ENCODE data around the gene CDON. TPM values are rescaled to one million over a fixed set of nuclear protein-coding genes. Genes with fewer than 3 reads are reported as not detected.
A peak's percentile ranks its signal among the peaks of the same experiment; 100 is the strongest.

CDON gene
- total RNA-seq, 1 experiment from 2014 or later, result 0.91 TPM

- Mint-ChIP-seq H3K27ac (ENCODE audit: low read depth, unreplicated experiment) (no peak overlapping the region), H3K36me3 (ENCODE audit: insufficient read depth, unreplicated experiment) (no peaks in the 10 kb centered on the region), H3K27me3 (ENCODE audit: insufficient read depth, unreplicated experiment) (no peaks in the 10 kb centered on the region), H3K4me1 (ENCODE audit: insufficient read depth, unreplicated experiment) (no peaks in the 10 kb centered on the region), H3K4me3 (ENCODE audit: unreplicated experiment) (no peak overlapping the region), H3K9me3 (ENCODE audit: unreplicated experiment) (no peaks in the 10 kb centered on the region)
- ChIA-PET POLR2A (interaction anchor here (0.9 to 2.5 kb wide), 8 partner anchors 8 to 63 kb away, joined by 3 to 14 read pairs (median 5); no protein-coding TSS in a partner anchor), CTCF (interaction anchor here (0.6 to 1.6 kb wide), 6 partner anchors 9 to 217 kb away, joined by 3 read pairs; no protein-coding TSS in a partner anchor)
- TF ChIP-seq, protein P1, sequence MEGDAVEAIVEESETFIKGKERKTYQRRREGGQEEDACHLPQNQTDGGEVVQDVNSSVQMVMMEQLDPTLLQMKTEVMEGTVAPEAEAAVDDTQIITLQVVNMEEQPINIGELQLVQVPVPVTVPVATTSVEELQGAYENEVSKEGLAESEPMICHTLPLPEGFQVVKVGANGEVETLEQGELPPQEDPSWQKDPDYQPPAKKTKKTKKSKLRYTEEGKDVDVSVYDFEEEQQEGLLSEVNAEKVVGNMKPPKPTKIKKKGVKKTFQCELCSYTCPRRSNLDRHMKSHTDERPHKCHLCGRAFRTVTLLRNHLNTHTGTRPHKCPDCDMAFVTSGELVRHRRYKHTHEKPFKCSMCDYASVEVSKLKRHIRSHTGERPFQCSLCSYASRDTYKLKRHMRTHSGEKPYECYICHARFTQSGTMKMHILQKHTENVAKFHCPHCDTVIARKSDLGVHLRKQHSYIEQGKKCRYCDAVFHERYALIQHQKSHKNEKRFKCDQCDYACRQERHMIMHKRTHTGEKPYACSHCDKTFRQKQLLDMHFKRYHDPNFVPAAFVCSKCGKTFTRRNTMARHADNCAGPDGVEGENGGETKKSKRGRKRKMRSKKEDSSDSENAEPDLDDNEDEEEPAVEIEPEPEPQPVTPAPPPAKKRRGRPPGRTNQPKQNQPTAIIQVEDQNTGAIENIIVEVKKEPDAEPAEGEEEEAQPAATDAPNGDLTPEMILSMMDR (IDR thresholded peaks at IDR 0.05; ENCODE audit: unreplicated experiment), result no peak
- peak; percentile 20 for DNase-seq (ENCODE audit: unreplicated experiment)
- intact Hi-C loops (cut with micrococcal nuclease), result no loop called here
- BruUV-seq (replicated peaks), result no TSS peak
Observed at GRCh38 chr11:125976156-125976555, 86.5 kb downstream of the CDON start.

DNA sequence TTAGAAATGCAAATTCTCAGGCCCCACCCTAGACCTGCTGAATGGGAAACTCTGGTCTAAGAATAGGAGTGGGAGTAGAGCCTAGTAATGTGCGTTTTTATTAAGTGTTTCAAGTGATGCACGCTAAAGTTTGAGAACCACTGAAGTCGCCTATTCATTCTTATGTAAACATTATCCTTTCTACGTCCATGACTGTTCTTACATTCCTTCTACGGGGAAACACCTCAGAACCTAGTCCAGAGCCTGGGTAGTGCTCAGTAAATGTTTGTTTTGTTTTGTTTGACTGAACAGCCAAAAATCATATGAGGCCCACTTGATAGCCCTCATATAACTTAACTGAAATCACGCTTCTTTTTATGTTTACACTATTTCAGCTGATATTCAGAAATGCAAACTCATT, 87.0 kb downstream of the CDON start:
- H3K4me1 Mint-ChIP-seq (ENCODE audit: insufficient read depth, unreplicated experiment), result no peaks in the 10 kb centered on the region
- TF ChIP-seq, protein P1 (IDR thresholded peaks at IDR 0.05; ENCODE audit: unreplicated experiment), result no peak
- CTCF ChIA-PET, result interaction anchor here (0.6 to 1.6 kb wide), 3 partner anchors 9 to 120 kb away, joined by 3 read pairs; no protein-coding TSS in a partner anchor
- H3K27ac Mint-ChIP-seq (ENCODE audit: low read depth, unreplicated experiment), result no peak overlapping the region
- POLR2A ChIA-PET, result interaction anchor here (0.9 to 2.5 kb wide), 6 partner anchors 10 to 64 kb away, joined by 3 to 8 read pairs (median 5); no protein-coding TSS in a partner anchor
- BruUV-seq (replicated peaks), result no TSS peak
- no peaks in the 10 kb centered on the region for H3K36me3 Mint-ChIP-seq (ENCODE audit: insufficient read depth, unreplicated experiment)
- intact Hi-C loops (cut with micrococcal nuclease), result no loop called here
- H3K27me3 Mint-ChIP-seq (ENCODE audit: insufficient read depth, unreplicated experiment), result no peaks in the 10 kb centered on the region
- DNase-seq (ENCODE audit: unreplicated experiment), result no peak
- H3K4me3 Mint-ChIP-seq (ENCODE audit: unreplicated experiment), result no peak overlapping the region
- no peaks in the 10 kb centered on the region for H3K9me3 Mint-ChIP-seq (ENCODE audit: unreplicated experiment)

DNA sequence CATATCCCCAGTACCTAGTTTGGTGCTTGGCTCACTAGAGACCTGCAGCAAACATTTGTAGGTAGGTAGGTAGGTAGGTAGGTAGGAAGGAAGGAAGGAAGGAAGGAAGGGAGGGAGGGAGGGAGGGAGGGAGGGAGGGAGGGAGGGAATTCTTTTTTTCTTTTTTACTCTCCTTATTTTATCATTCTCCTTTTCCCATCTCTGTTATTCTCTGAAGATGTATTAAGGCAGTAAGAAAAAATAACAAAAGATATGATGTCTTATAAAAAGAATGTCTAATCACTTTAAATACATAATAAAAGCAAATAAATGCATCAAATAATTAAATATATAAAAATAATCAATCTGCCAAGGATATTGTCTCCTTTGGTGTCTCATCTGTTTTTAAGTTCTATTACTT, 88.4 kb downstream of the CDON start:
- H3K4me1 Mint-ChIP-seq (ENCODE audit: insufficient read depth, unreplicated experiment), result no peaks in the 10 kb centered on the region
- ChIA-PET CTCF (no interaction called here), POLR2A (no interaction called here)
- no TSS peak for BruUV-seq (replicated peaks)
- no peak overlapping the region for H3K4me3 Mint-ChIP-seq (ENCODE audit: unreplicated experiment)
- intact Hi-C loops (cut with micrococcal nuclease), result no loop called here
- H3K9me3 Mint-ChIP-seq (ENCODE audit: unreplicated experiment), result no peaks in the 10 kb centered on the region
- no peak for DNase-seq (ENCODE audit: unreplicated experiment)
- no peaks in the 10 kb centered on the region for H3K36me3 Mint-ChIP-seq (ENCODE audit: insufficient read depth, unreplicated experiment)
- H3K27ac Mint-ChIP-seq (ENCODE audit: low read depth, unreplicated experiment), result no peak overlapping the region
- TF ChIP-seq, protein P1 (IDR thresholded peaks at IDR 0.05; ENCODE audit: unreplicated experiment), result no peak
- no peaks in the 10 kb centered on the region for H3K27me3 Mint-ChIP-seq (ENCODE audit: insufficient read depth, unreplicated experiment)

DNA sequence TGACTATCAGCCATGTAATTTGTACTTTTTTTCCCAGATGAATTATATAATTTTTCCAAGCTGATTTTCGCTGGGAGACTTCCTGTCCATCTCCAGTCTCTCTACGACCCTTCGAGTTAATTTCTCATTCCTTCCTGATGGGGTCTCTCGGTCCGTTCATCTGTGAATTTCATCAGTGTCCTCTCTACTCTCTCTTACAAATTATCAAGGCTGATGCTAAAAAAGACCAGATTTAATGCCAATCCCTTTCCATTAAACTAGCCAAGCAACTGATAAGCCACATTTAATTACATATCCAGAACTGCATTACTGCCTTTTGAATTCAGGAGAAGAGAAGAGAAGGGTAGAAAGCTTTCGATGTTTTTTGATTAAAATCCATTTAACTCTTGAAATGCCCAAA, 91.0 kb downstream of the CDON start:
- BruUV-seq (replicated peaks), result no TSS peak

More for the DNA sequence above, 91.0 kb downstream of the CDON start:
- no peaks in the 10 kb centered on the region for H3K36me3 Mint-ChIP-seq (ENCODE audit: insufficient read depth, unreplicated experiment)
- intact Hi-C loops (cut with micrococcal nuclease), result no loop called here
- H3K9me3 Mint-ChIP-seq (ENCODE audit: unreplicated experiment), result no peaks in the 10 kb centered on the region
- DNase-seq (ENCODE audit: unreplicated experiment), result no peak
- POLR2A ChIA-PET, result interaction anchor here (1.3 to 2.1 kb wide), 2 partner anchors 12 to 18 kb away, joined by 3 to 5 read pairs; no protein-coding TSS in a partner anchor
- H3K4me3 Mint-ChIP-seq (ENCODE audit: unreplicated experiment), result no peak overlapping the region
- no peak overlapping the region for H3K27ac Mint-ChIP-seq (ENCODE audit: low read depth, unreplicated experiment)
- TF ChIP-seq, protein P1 (IDR thresholded peaks at IDR 0.05; ENCODE audit: unreplicated experiment), result no peak
- CTCF ChIA-PET, result interaction anchor here (1.4 kb wide), 1 partner anchor 29 kb away, joined by 4 read pairs; no protein-coding TSS in a partner anchor
- no peaks in the 10 kb centered on the region for H3K27me3 Mint-ChIP-seq (ENCODE audit: insufficient read depth, unreplicated experiment)
- H3K4me1 Mint-ChIP-seq (ENCODE audit: insufficient read depth, unreplicated experiment), result peaks cover 8% of the 10 kb centered on the region

Measured in MCF 10A (cell line).